Esophagus squamous epithelium (tissue), 4 donors: ENCODE data around the gene LGALS12.
"Not testable (repeated sequence)": the region's sequence is repeated elsewhere in the genome, so short reads cannot be mapped to it uniquely, and the experiment has no call there.

ENCODE experiments used
- POLR2A ChIP-seq, 4 donors: fragments of 450-650 bp; IDR thresholded peaks; one replicate each; pipeline ENCODE4 v1.6.1; 2017; ENCODE audit warnings: antibody characterized with exemption in 4 of 4, mild to moderate bottlenecking in 4 of 4, moderate library complexity in 3 of 4
- TF ChIP-seq, protein P1 (sequence below), 6 experiments: fragments of 450-650 bp in 4 of 6; fragments of 200-600 bp in 2 of 6; sonication (generic) in 2 of 6; IDR thresholded peaks; one replicate each; pipeline ENCODE4 v1.5.1; 2016 to 2019; ENCODE audit warnings: antibody characterized with exemption in 6 of 6, mild to moderate bottlenecking in 4 of 6, moderate library complexity in 4 of 6

DNA sequence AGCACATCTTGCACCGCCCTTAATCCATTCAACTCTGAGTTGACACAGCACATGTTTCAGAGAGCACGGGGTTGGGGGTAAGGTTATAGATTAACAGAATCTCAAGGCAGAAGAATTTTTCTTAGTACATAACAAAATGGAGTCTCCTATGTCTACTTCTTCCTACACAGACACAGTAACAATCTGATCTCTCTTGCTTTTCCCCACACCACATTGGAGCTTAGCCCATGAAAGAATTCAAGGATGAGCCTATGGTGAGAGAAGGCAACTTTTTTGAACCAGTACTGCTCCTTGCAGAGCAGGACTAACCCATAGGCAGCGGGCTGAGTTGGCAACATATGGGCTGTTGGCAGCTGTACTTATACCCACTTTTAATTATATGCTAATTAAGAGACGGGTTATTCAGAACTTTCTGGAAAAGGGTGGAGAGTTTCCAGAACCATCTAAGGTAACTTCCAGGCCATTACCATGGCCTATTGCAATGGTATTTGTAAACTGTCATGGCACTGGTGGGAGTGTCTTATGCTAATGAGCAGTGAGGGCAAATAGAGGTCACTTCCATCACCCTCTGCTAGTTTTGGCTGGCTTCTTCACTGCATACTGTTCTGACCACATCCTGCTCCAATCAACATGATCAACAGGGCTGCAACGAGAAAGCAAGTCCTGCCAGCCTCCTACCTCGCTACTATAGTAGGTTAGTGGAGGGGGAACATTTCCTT lies 25.3 kb downstream of the LGALS12 start:
- TF ChIP-seq, protein P1, sequence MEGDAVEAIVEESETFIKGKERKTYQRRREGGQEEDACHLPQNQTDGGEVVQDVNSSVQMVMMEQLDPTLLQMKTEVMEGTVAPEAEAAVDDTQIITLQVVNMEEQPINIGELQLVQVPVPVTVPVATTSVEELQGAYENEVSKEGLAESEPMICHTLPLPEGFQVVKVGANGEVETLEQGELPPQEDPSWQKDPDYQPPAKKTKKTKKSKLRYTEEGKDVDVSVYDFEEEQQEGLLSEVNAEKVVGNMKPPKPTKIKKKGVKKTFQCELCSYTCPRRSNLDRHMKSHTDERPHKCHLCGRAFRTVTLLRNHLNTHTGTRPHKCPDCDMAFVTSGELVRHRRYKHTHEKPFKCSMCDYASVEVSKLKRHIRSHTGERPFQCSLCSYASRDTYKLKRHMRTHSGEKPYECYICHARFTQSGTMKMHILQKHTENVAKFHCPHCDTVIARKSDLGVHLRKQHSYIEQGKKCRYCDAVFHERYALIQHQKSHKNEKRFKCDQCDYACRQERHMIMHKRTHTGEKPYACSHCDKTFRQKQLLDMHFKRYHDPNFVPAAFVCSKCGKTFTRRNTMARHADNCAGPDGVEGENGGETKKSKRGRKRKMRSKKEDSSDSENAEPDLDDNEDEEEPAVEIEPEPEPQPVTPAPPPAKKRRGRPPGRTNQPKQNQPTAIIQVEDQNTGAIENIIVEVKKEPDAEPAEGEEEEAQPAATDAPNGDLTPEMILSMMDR (IDR thresholded peaks at IDR 0.05): not testable (repeated sequence)
- TF ChIP-seq POLR2A (IDR thresholded peaks at IDR 0.05): not testable (repeated sequence)
